GM21381 (cell line): Measurements from ENCODE around the gene SNX25.
A peak's percentile ranks its signal among the peaks of the same experiment; 100 is the strongest.
"Not testable (repeated sequence)": the region's sequence is repeated elsewhere in the genome, so short reads cannot be mapped to it uniquely, and the experiment has no call there.

Experiments
- ATAC-seq: cut with Tn5 transposase; IDR thresholded peaks from one replicate; pipeline ENCODE4 v1.9.1; 2021; ENCODE audit warnings: mild to moderate bottlenecking, moderate library complexity; ENCODE audit not compliant: unreplicated experiment

The SNX25 gene

GRCh38 chr4:185335579-185335978 lies 126.2 kb downstream of the SNX25 start:
- no peak for ATAC-seq

- ATAC-seq = no peak
These were observed 130.5 kb downstream of the SNX25 start for GRCh38 chr4:185339941-185340340.

GRCh38 chr4:185341377-185341776 lies 132.0 kb downstream of the SNX25 start:
- ATAC-seq = no peak

GRCh38 chr4:185341841-185342240 lies 132.4 kb downstream of the SNX25 start:
- ATAC-seq = peak; percentile 65

GRCh38 chr4:185343726-185344581 lies 134.6 kb downstream of the SNX25 start:
- peak; percentile 20 for ATAC-seq

GRCh38 chr4:185344743-185345538 lies 135.5 kb downstream of the SNX25 start:
- peak; percentile 52 for ATAC-seq

GRCh38 chr4:185346975-185347601 lies 137.7 kb downstream of the SNX25 start:
- ATAC-seq = no peak

- no peak for ATAC-seq
These were observed 142.3 kb downstream of the SNX25 start for GRCh38 chr4:185351691-185352090.

GRCh38 chr4:185352202-185352601 lies 142.8 kb downstream of the SNX25 start:
- ATAC-seq = no peak

GRCh38 chr4:185352741-185353140 lies 143.3 kb downstream of the SNX25 start:
- ATAC-seq = no peak

GRCh38 chr4:185357211-185357610 lies 147.8 kb downstream of the SNX25 start:
- ATAC-seq = no peak

GRCh38 chr4:185357733-185358440 lies 148.5 kb downstream of the SNX25 start:
- no peak for ATAC-seq

GRCh38 chr4:185358514-185358913 lies 149.1 kb downstream of the SNX25 start:
- ATAC-seq = no peak

- ATAC-seq = no peak
These were observed 149.6 kb downstream of the SNX25 start for GRCh38 chr4:185358959-185359358.

- ATAC-seq = no peak
These were observed 150.5 kb downstream of the SNX25 start for GRCh38 chr4:185359767-185360446.

GRCh38 chr4:185361872-185362271 lies 152.5 kb downstream of the SNX25 start:
- ATAC-seq = no peak

GRCh38 chr4:185362570-185362969 lies 153.2 kb downstream of the SNX25 start:
- not testable (repeated sequence) for ATAC-seq

GRCh38 chr4:185363251-185363650 lies 153.9 kb downstream of the SNX25 start:
- no peak for ATAC-seq

- no peak for ATAC-seq
These were observed 155.5 kb downstream of the SNX25 start for GRCh38 chr4:185364886-185365285.

- ATAC-seq = no peak
These were observed 160.3 kb downstream of the SNX25 start for GRCh38 chr4:185369731-185370130.
